SW 1271 (cell line): ENCODE measurements around the gene DCUN1D2.

Experiments
- DNase-seq, 2 experiments: peaks; one replicate each; lab custom pipeline; 2025; lab: John Stamatoyannopoulos, UW

DCUN1D2 gene

GRCh38 chr13:113407103-113407530 is 83.4 kb downstream of the DCUN1D2 start:
- no peak for DNase-seq

GRCh38 chr13:113406321-113407102 is 84.0 kb downstream of the DCUN1D2 start:
- DNase-seq: no peak
